DND-41 (cell line): Measurements from ENCODE around the gene MED31.

Experiments used
- EZH2 ChIP-seq: IDR thresholded peaks from 3 replicates; pipeline ENCODE4 v1.6.1; 2012; ENCODE audit warnings: borderline replicate concordance, low read depth, mild to moderate bottlenecking, moderate library complexity, low read length, inconsistent platforms; ENCODE audit not compliant: severe bottlenecking
- TF ChIP-seq, protein P1 (sequence below): IDR thresholded peaks from 2 replicates; pipeline ENCODE4 v1.5.1; 2012; ENCODE audit warnings: borderline replicate concordance, low read length, moderate library complexity, mild to moderate bottlenecking; ENCODE audit not compliant: poor library complexity, severe bottlenecking; ENCODE audit errors: extremely low read depth

DNA sequence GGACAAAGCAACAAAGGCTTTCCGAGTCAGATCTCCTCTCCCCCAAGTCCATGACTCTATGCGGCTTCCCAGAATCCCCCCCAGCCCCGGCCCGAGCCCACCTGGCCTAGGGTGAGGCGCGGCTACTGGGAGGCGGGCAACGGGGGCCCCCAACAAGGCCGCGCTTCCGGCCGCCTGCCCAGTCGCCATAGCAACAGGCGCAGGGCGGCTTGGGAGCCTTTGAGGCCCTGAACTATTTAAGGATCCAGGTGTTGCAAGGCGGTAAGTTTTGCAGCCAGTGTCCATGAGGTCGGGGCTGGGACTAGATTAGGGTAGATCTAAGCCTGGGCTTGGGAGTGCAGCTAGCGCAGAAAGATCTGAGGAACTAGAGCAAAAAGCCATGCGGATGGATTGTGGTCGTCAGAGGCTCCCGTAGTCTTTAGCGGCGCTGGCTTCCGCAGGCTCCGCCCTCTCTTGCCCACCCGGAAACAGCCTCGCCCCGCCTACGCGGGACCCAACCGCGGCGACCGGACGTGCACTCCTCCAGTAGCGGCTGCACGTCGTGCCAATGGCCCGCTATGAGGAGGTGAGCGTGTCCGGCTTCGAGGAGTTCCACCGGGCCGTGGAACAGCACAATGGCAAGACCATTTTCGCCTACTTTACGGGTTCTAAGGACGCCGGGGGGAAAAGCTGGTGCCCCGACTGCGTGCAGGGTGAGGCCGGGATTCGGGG is 10.7 kb downstream of the MED31 start, which contains the start of the genes KIAA0753 and TXNDC17:
- TF ChIP-seq, protein P1, sequence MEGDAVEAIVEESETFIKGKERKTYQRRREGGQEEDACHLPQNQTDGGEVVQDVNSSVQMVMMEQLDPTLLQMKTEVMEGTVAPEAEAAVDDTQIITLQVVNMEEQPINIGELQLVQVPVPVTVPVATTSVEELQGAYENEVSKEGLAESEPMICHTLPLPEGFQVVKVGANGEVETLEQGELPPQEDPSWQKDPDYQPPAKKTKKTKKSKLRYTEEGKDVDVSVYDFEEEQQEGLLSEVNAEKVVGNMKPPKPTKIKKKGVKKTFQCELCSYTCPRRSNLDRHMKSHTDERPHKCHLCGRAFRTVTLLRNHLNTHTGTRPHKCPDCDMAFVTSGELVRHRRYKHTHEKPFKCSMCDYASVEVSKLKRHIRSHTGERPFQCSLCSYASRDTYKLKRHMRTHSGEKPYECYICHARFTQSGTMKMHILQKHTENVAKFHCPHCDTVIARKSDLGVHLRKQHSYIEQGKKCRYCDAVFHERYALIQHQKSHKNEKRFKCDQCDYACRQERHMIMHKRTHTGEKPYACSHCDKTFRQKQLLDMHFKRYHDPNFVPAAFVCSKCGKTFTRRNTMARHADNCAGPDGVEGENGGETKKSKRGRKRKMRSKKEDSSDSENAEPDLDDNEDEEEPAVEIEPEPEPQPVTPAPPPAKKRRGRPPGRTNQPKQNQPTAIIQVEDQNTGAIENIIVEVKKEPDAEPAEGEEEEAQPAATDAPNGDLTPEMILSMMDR, result no peak
- TF ChIP-seq EZH2, result no peak
